GM12892 (cell line): ENCODE data around the gene CUL2.
A peak's percentile ranks its signal among the peaks of the same experiment; 100 is the strongest.

Source experiments
- DNase-seq: peaks from one replicate; pipeline ENCODE4 v3.0.0; 2011; ENCODE audit not compliant: insufficient read length
- FAIRE-seq: peaks from 2 replicates; lab custom pipeline; 2011; peaks lifted over from hg19 to GRCh38; lab: Jason Lieb, UNC
- POLR2A ChIP-seq: IDR thresholded peaks from 2 replicates; pipeline ENCODE4 v1.6.1; 2011; ENCODE audit warnings: low read depth, low read length, control low read depth
- POLR2AphosphoS5 ChIP-seq: IDR thresholded peaks from 2 replicates; pipeline ENCODE4 v1.6.1; 2011; ENCODE audit warnings: low read depth, low read length, control low read depth
- TAF1 ChIP-seq: IDR thresholded peaks from 2 replicates; pipeline ENCODE4 v1.6.1; 2011; ENCODE audit warnings: low read depth, mild to moderate bottlenecking, control low read depth, low read length, borderline replicate concordance

The CUL2 gene

DNA sequence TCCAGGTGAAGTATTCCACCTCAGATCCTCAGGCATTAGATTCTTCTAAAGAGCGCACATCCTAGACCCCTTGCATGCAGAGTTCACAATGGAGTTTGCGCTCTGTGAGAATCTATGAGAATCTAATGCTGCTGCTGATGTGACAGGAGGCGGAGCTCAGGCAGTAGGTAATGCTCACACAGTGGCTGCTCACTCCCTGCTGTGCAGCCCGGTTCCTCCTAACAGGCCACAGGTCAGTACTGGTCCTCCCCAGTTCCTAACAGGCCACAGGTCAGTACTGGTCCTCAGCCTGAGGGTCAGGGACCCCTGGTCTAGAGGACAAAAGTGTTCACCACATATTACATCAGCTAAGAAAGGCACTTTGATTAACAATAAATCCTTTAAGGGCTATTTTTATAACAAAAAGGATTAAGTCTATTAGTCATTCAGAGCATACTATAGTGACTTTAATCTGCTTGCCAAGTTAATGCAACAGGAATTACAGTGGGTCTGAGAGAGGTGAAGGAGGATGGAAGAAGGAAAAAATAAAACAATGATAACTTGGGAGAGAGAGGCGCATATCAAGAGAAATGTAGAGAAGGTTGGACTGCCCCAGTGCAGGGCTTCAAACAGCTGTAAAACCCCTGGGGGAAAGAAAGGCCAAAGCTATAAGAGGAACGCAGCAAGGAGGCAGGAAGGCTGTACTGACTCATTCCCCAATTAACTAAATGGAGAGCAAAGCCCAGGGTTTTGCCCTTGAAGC is 49.2 kb downstream of the CUL2 start:
- DNase-seq (no peak), FAIRE-seq (peak; percentile 14)
- TF ChIP-seq POLR2A (no peak), POLR2AphosphoS5 (no peak), TAF1 (no peak)

DNA sequence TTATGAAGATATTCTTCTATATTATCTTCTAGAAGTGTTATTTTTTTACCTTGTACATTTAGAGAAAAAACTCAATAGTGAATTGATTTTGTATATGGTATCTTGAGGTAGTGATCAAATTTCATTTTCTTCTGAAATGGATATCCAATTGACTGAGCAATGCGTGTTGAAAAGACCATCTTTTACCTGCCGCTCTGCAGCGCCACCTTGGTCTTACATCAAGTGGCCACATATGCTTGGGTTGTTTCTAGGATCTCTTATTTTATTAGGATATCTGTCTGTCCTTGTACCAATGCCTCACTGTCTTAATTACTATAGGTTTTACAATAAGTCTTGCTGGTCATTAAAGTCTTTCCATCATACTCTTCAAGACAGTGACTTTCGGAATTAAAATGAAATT is 53.0 kb downstream of the CUL2 start:
- FAIRE-seq, result no peak
- no peak for DNase-seq
- no peak for TF ChIP-seq POLR2A
- TF ChIP-seq TAF1, result no peak
- no peak for TF ChIP-seq POLR2AphosphoS5

DNA sequence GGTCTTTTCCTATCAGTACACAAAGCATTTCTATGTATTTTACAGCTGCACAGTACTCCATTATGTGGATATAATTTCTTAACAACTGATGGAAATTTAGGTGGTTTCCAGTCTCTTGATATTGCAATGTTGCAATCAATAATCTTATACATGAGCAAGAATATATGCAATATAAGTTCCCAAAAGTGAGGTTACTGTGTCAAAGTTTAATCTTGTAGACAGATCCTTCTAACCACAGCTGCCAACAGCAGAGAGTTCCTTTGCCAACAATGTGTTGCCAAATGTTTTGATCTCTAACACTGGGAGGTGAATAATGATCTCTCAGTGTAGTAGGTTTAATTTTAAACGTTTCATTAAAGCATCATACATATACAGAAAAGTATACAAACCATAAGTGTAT is 54.5 kb downstream of the CUL2 start:
- DNase-seq, result no peak
- FAIRE-seq, result no peak
- TF ChIP-seq TAF1, result no peak
- TF ChIP-seq POLR2A, result no peak
- TF ChIP-seq POLR2AphosphoS5, result no peak

DNA sequence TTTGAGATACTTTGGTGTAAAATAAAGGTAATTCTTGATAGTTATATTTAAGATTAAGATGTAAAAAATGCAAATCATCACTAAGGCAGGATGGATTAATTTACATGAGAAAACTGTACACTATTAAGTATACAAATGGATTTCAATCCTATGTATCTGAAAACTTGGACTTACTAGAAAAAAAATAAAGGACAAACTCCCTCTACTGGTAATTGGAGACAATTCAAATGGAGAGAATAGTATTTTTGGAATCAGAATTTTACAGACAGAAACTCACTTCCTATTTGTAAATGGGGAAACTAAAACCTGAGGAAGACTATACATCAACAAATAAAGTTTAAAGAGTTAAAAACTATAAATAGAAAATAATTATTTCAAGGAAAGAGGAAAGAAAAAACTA is 62.6 kb downstream of the CUL2 start:
- TF ChIP-seq POLR2A, result no peak
- no peak for TF ChIP-seq POLR2AphosphoS5
- no peak for TF ChIP-seq TAF1
- DNase-seq (no peak), FAIRE-seq (no peak)

DNA sequence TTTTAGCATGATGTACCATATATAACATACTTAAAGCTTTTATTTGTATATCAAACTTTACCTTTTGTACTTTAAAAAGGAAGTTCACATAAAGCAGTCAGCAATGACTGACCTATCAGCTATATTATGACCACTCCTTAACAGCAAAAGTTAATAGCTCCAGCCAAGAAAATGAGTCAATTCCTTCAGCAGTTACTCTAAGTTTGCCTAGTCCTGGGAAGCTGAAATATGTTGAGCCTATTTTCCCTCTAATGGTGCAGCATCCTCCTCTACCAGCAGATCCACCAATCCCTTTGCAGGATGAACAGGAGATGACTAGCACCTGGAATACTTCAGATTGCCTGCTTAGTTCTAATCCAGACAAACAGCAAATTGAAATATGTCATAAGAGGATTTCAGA is 64.2 kb downstream of the CUL2 start:
- no peak for FAIRE-seq
- TF ChIP-seq POLR2AphosphoS5, result no peak
- TF ChIP-seq POLR2A, result no peak
- no peak for TF ChIP-seq TAF1
- DNase-seq, result no peak

DNA sequence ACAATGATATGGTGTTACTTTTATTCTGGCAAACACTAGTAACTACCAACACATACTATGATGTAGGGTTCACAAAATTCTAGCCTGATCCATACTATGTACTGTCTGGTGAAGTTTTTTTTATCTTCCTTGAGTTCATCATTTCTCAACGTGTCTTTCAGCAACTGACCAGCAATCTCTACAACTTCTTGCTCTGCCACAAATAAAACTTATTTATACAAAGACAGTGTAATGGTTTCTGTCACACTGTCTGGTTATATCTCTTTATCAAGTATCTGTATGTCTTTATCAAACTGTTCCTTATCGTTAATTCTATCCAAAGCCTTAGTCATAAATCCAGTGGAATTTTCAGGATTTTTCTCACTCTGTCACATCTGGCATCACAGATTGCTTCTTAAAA is 69.7 kb downstream of the CUL2 start:
- TF ChIP-seq POLR2A (no peak), POLR2AphosphoS5 (no peak), TAF1 (no peak)
- DNase-seq (no peak), FAIRE-seq (no peak)

DNA sequence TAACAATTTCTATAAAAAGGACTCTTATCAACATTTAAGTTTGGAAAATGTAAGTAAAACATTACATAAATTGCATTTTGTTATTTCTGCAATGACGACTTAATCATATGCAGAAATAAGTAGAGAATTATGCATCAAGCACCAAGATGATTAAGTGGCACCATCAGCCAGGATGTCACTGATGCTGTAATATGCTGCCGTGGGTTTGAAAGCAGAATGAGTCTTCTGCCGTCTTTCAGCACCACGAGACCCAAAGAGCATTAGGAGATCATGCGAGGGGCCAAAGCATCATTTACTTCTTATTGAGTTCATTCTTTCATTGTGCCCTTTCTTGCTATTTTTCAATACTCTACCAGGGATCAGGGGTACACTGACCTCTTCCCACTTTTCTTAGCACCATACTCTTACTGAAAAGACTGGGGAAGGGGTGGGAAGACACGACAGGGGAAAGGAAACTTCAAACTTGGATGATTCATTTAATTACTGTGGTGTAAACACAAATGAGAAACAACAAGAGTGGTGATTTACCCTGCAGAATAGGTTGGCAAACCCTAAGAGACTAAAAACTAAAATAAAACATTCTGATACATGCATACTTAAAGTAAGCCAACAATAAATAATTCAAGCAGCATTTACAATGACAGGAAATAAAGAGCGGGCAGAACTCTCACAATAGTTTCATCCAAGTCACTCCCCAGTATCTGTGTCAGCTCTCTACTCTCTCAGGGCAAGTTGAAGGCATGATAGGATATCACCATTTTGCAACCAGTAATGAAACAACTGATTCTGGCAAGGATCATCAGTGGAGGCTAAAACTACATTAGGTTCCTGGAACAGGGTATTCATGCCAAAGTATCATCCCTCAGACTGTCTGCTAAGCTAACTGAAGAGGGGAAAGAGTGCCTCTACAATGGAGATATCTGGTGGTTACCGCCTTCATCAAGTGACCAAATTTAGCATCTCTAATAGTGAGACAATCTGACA is 70.8 kb downstream of the CUL2 start:
- DNase-seq, result no peak
- FAIRE-seq, result no peak
- TF ChIP-seq POLR2AphosphoS5, result no peak
- no peak for TF ChIP-seq TAF1
- TF ChIP-seq POLR2A, result no peak

DNA sequence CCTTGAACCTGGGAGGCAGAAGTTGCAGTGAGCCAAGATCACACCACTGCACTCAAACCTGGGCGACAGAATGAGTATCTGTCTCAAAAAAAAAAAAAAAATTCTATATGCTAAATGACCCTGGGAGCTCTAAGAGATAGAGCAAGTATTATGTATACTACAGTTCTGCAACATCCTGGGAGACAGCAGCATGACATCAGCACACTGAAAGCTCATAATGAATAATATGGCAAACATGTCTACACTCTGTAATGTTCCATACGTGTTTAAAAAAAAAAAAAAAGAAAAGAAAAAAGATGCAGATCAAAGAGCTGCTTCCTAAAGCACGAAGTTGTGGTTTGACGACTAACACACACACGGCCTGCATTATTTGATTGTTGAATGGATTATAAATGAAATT is 72.5 kb downstream of the CUL2 start:
- TF ChIP-seq POLR2AphosphoS5 (no peak), POLR2A (no peak), TAF1 (no peak)
- FAIRE-seq (no peak), DNase-seq (no peak)

DNA sequence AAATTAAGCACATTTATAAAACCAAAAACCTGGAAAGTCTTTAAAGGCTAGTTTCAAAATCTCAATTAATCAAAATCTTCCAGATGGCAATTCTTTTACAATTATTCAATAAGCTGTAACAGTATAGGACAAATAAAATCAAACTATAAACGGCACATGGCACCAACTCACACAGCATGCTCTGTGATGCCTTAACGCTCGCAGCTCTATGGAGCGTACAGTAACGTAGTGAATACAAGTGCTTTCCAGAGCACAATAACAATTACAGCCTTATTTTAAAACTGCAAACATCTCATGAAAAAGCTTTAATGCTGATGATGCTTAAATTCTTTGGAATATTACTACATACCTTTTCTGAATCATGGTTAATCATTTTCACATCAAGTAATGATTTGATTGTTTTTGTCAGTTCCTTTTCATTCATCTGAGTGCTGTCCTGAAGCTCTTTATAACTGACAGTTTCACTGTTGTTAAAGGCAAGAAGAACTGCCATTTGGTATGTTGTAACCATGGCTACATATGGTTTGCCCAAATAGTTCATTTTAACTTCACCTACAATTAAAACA is 74.2 kb downstream of the CUL2 start:
- FAIRE-seq, result no peak
- no peak for DNase-seq
- TF ChIP-seq POLR2AphosphoS5 (no peak), POLR2A (no peak), TAF1 (no peak)

DNA sequence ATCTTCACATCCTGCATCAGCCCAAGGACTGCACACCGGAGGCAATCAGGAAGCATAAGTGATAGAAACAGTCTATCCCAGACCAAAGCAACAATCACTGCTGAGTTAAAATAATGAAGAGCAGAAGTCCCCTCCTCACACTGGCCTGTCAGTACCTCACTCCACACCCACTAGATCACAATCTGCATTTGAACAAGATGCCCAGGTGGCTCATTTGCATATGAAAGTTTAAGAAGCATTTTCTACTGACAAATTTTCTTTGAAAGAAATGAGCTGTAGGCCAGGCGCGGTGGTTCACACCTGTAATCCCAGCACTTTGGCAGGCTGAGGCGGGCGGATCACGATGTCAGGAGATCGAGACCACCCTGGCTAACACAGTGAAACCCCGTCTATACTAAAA is 77.4 kb downstream of the CUL2 start:
- TF ChIP-seq POLR2A, result no peak
- FAIRE-seq, result no peak
- DNase-seq, result no peak

DNA sequence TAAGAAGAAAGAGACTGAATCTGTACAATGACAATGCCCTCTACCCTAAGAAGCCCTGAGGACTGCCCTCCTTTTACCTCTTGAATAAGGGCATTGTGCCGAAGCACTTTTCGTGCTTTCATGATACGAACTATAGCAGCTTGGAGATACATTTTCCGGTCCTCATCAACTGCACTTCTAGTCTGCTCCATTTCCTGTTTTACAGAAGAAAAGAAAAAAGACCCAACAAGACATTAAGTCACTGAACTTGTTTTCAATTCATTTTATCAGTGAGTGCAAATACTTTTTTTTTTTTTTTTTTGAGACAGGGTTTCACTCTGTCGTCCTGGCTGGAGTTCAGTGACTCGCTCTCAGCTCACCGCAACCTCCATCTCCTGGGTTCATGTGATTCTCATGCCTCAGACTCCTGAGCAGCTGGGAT is 78.4 kb downstream of the CUL2 start:
- no peak for FAIRE-seq
- no peak for TF ChIP-seq TAF1
- no peak for TF ChIP-seq POLR2A
- no peak for TF ChIP-seq POLR2AphosphoS5
- no peak for DNase-seq
